Stimulated activated CD8-positive, alpha-beta memory T cell treated with anti-CD3 and anti-CD28 coated beads, Interleukin-15, amount 100 ng/mL, for 1 hour (primary cell): ENCODE data around the gene PCOLCE2.

ENCODE experiments used
- DNase-seq: peaks from one replicate; pipeline ENCODE4 v3.0.0-alpha.2; 2020; ENCODE audit warnings: low read depth

The PCOLCE2 gene

GRCh38 chr3:142863930-142864920, 24.7 kb downstream of the PCOLCE2 start:
- no peak for DNase-seq

- no peak for DNase-seq
Measured at GRCh38 chr3:142863010-142863817, 25.7 kb downstream of the PCOLCE2 start.

- no peak for DNase-seq
Measured at GRCh38 chr3:142861926-142862325, 27.0 kb downstream of the PCOLCE2 start.

- DNase-seq = no peak
Measured at GRCh38 chr3:142858043-142858442, 30.8 kb downstream of the PCOLCE2 start.

GRCh38 chr3:142857056-142857455, 31.8 kb downstream of the PCOLCE2 start:
- no peak for DNase-seq

- no peak for DNase-seq
Measured at GRCh38 chr3:142853270-142854168, 35.4 kb downstream of the PCOLCE2 start.

- no peak for DNase-seq
Measured at GRCh38 chr3:142852009-142852408, 36.9 kb downstream of the PCOLCE2 start.

- no peak for DNase-seq
Measured at GRCh38 chr3:142850395-142851023, 38.4 kb downstream of the PCOLCE2 start.

- no peak for DNase-seq
Measured at GRCh38 chr3:142849148-142849547, 39.7 kb downstream of the PCOLCE2 start.

- DNase-seq = no peak
Measured at GRCh38 chr3:142846779-142847577, 41.9 kb downstream of the PCOLCE2 start.

GRCh38 chr3:142844339-142844977, 44.4 kb downstream of the PCOLCE2 start:
- DNase-seq = no peak

- no peak for DNase-seq
Measured at GRCh38 chr3:142839831-142840230, 49.1 kb downstream of the PCOLCE2 start.

- no peak for DNase-seq
Measured at GRCh38 chr3:142837526-142837925, 51.4 kb downstream of the PCOLCE2 start.

- DNase-seq = peak; percentile 15
Measured at GRCh38 chr3:142828703-142829305, 60.1 kb downstream of the PCOLCE2 start.

GRCh38 chr3:142819179-142819578, 69.7 kb downstream of the PCOLCE2 start:
- no peak for DNase-seq

GRCh38 chr3:142818651-142819050, 70.2 kb downstream of the PCOLCE2 start:
- DNase-seq = no peak

GRCh38 chr3:142817897-142818296, 71.0 kb downstream of the PCOLCE2 start:
- no peak for DNase-seq

GRCh38 chr3:142817356-142817755, 71.5 kb downstream of the PCOLCE2 start:
- DNase-seq = no peak

GRCh38 chr3:142815803-142816202, 73.1 kb downstream of the PCOLCE2 start:
- no peak for DNase-seq

GRCh38 chr3:142809259-142809658, 79.6 kb downstream of the PCOLCE2 start:
- DNase-seq = no peak
